K562 (cell line): Measurements from ENCODE around the gene AGPAT3. TPM values are rescaled to one million over a fixed set of nuclear protein-coding genes. Genes with fewer than 3 reads are reported as not detected.

Experiments used
- ARID1B ChIP-seq: fragments of 450-650 bp; IDR thresholded peaks from 2 replicates; pipeline ENCODE4 v1.6.1; 2016; ENCODE audit warnings: antibody characterized with exemption, mild to moderate bottlenecking, inconsistent platforms
- CBFA2T3 ChIP-seq: fragments of 450-650 bp; IDR thresholded peaks from 2 replicates; pipeline ENCODE4 v1.6.1; 2017
- DPF2 ChIP-seq: fragments of 450-650 bp; IDR thresholded peaks from 2 replicates; pipeline ENCODE4 v1.6.1; 2016
- FOSL1 ChIP-seq: fragments of 200-800 bp; sonication (Bioruptor generic); conservative IDR thresholded peaks from 2 replicates; pipeline ENCODE4 v1.6.1; 2016; ENCODE audit warnings: missing genetic modification characterization, missing compliant biosample characterization
- GABPB2 ChIP-seq: fragments of 250-450 bp; sonication (Bioruptor Pico); conservative IDR thresholded peaks from 2 replicates; pipeline ENCODE4 v1.5.1; 2021; ENCODE audit warnings: mild to moderate bottlenecking
- HMG20A ChIP-seq: fragments of 450-650 bp; formaldehyde crosslinking; conservative IDR thresholded peaks from 2 replicates; pipeline ENCODE4 v1.4.0; 2020; ENCODE audit warnings: mild to moderate bottlenecking, mixed read lengths
- MEF2A ChIP-seq: IDR thresholded peaks from 2 replicates; pipeline ENCODE4 v1.6.1; 2011; ENCODE audit warnings: low read depth, mild to moderate bottlenecking, low read length, moderate library complexity; ENCODE audit not compliant: control insufficient read depth
- MNT ChIP-seq, 2 experiments: fragments of 450-650 bp; conservative IDR thresholded peaks; 2 replicates each; pipeline ENCODE4 v1.6.1; 2017; ENCODE audit warnings: mild to moderate bottlenecking in 2 of 2, moderate library complexity in 2 of 2
- PRDM10 ChIP-seq: fragments of 450-650 bp; IDR thresholded peaks from 2 replicates; pipeline ENCODE4 v1.6.1; 2018; ENCODE audit not compliant: partially characterized antibody
- RNF2 ChIP-seq: sonication (generic); IDR thresholded peaks from 2 replicates; pipeline ENCODE4 v1.6.1; 2016
- ZNF197 ChIP-seq: fragments of 200-800 bp; sonication (Bioruptor generic); IDR thresholded peaks from 2 replicates; pipeline ENCODE4 v1.6.1; 2016; ENCODE audit warnings: low read depth, missing genetic modification characterization, missing compliant biosample characterization
- ZNF41 ChIP-seq: fragments of 250-450 bp; sonication (Bioruptor Pico); conservative IDR thresholded peaks from 2 replicates; pipeline ENCODE4 v1.4.0; 2020; ENCODE audit warnings: mild to moderate bottlenecking
- polyA plus RNA-seq, 8 experiments: library from polyadenylated mRNA; depleted of rRNA in 4 of 8; stranded (reverse) in 5 of 8; unstranded in 3 of 8; fragments of >200 nt; fragmentation: Nextera tagmentation in 2 of 8; fragmentation: Illumina TruSeq in 1 of 8; extraction: Ambion mirVana in 2 of 8; extraction: Trizol in 1 of 8; gene quantifications; 2 replicates each; pipeline versions ENCODE4 v1.2.1 to v1.2.3, GENCODE V29; 2011 to 2014; ENCODE audit warnings: inconsistent platforms in 1 of 8, missing spikeins in 1 of 8
- total RNA-seq, 7 experiments: library from RNA; depleted of rRNA in 6 of 7; stranded (reverse); fragments of >200 nt in 6 of 7; fragmentation: Illumina TruSeq in 2 of 7; extraction: Trizol in 2 of 7; gene quantifications; 2 replicates each; pipeline versions ENCODE4 v1.2.1 to v1.2.3, GENCODE V29; 2011 to 2021; ENCODE audit warnings: low replicate concordance in 1 of 7
- TF ChIP-seq, protein P1 (sequence below), 2 experiments: fragments of 450-650 bp in 1 of 2; sonication (generic) in 1 of 2; formaldehyde crosslinking in 1 of 2; IDR thresholded peaks in 1 of 2; conservative IDR thresholded peaks in 1 of 2; 2 replicates each; pipeline versions ENCODE4 v1.6.1 to v1.8.1; 2016 to 2023; ENCODE audit warnings: mild to moderate bottlenecking in 2 of 2, moderate library complexity in 2 of 2, inconsistent platforms in 1 of 2, missing genetic modification reagents in 1 of 2

Gene AGPAT3
- total and polyA plus RNA-seq, 9 of the 15 experiments (the other 6 are each of a cell fraction or from before 2014, with no cell fraction given): 1.5 to 88.4 (median 35.7) TPM

DNA sequence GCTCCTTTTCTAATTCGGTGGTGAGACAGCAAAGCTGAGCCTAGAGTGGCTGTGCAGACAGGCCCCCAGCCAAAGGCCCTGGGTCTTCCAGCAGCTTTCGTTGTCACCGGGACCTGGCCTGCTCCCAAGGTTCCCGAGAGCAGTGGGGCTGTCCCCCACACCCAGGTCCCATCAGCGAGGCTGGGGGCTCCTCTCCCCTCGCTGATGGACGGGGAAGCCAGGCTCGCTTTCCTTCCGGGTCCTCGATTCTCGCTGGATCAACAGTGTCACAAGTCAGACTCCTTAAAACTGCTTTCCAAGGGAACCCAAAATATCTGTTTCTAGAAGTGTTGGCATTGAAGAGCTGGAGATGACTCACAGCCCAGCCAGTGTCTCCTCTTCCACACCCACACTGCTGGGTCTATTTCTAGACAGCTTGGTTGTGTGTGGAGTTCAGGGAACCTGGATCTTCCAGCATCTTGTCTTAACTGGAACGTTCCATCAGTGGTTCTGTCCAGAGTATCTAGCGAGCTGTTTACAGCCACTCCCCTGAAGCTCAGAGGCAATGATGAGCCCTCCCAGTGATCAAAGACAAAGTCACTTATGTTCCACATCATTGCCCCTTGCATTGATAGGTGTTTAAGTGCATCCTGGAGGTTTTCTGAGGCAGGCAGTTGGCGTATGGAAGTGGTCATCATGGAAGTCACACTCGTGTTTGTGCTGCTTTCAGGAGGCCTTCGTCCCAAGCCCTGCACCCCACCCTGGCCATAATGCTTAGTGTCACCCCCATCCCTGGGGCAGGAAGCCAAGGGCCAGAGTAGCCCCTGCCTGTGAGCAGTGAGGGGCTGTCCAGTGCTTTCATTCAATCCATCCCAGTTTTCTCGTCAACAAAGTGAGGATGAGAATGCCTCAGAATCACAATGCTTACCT, 40.4 kb upstream of the AGPAT3 start (continued):
- TF ChIP-seq RNF2: no peak
- TF ChIP-seq ARID1B: peak; percentile 62; the same call in 1 of the 2 replicates
- TF ChIP-seq DPF2: peak; percentile 43; the same call in 1 of the 2 replicates
- TF ChIP-seq, protein P1, sequence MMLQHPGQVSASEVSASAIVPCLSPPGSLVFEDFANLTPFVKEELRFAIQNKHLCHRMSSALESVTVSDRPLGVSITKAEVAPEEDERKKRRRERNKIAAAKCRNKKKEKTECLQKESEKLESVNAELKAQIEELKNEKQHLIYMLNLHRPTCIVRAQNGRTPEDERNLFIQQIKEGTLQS (IDR thresholded peaks at IDR 0.05): peak; percentile 85
- TF ChIP-seq, protein P1 (CRISPR knock-in tag; conservative IDR thresholded peaks at IDR 0.05): no peak
- peak; percentile 61; the same call in 1 of the 2 replicates for TF ChIP-seq MEF2A
- peak; percentile 25; the same call in 1 of the 2 replicates for TF ChIP-seq GABPB2
- TF ChIP-seq FOSL1 (tag): peak; percentile 75
- TF ChIP-seq PRDM10: peak; percentile 81
- no peak for TF ChIP-seq MNT (conservative IDR thresholded peaks at IDR 0.05)
- no peak for TF ChIP-seq ZNF197 (CRISPR knock-in tag)
- no peak for TF ChIP-seq HMG20A (CRISPR knock-in tag)
- TF ChIP-seq CBFA2T3: peak; percentile 38; the same call in 1 of the 2 replicates
- no peak for TF ChIP-seq ZNF41
